Measurements from ENCODE around the gene DNAJC6. TPM values are rescaled to one million over a fixed set of nuclear protein-coding genes. Genes with fewer than 3 reads are reported as not detected.

The DNAJC6 gene
- total and polyA plus RNA-seq, 12 donors, result 0.88 to 10.5 (median 5.2) TPM

- Histone ChIP-seq H3K4me3 (peak overlapping the region; percentile 50 to 96 (median 82)), H3K27ac (peak overlapping the region; percentile 89 to 99 (median 98)), H3K36me3 (peaks cover 0 to under 1% (median 0%) of the 10 kb centered on the region in 9 donors), H3K4me1 (peaks cover 0 to 40% (median 34%) of the 10 kb centered on the region in 9 donors), H3K9me3 (no peaks in the 10 kb centered on the region), H3K27me3 (no peaks in the 10 kb centered on the region)
- no peak for TF ChIP-seq CTCF (IDR thresholded peaks at IDR 0.05)
- WGBS, 2 donors, result 1% methylated on average over 37 to 52 of the region's 52 CpGs
- peak; percentile 96 to 99 (median 98) for ATAC-seq
- intact Hi-C loops (cut with DNase I), result loop anchor here in 9 of 10 donors (1.0 to 10.0 kb wide), 12 partner anchors 22 to 355 kb away; no protein-coding TSS in a partner anchor
- peak; percentile 98 to 99 for DNase-seq
Measured at GRCh38 chr1:65419681-65420589, 110.6 kb downstream of the DNAJC6 start.

- Histone ChIP-seq H3K27ac (peak within 1 kb of the TSS; percentile 89 to 99 (median 98)), H3K4me1 (peaks cover 0 to 43% (median 35%) of the 10 kb centered on the region in 9 donors), H3K9me3 (no peaks in the 10 kb centered on the region), H3K36me3 (peaks cover 0 to 9% (median 5%) of the 10 kb centered on the region in 9 donors), H3K27me3 (no peaks in the 10 kb centered on the region), H3K4me3 (peak within 1 kb of the TSS; percentile 50 to 96 (median 82))
- no peak for DNase-seq
- WGBS, 2 donors, result 1% methylated on average over 58 to 60 of the region's 60 CpGs
- peak in 3 of 8 donors; percentile 21 to 23 (median 22) for ATAC-seq
- intact Hi-C loops (cut with DNase I), result loop anchor here in 8 of 10 donors (2.0 to 10.0 kb wide), 10 partner anchors 156 to 356 kb away; no protein-coding TSS in a partner anchor
- TF ChIP-seq CTCF (IDR thresholded peaks at IDR 0.05), result no peak
Measured at GRCh38 chr1:65420590-65421350, 111.4 kb downstream of the DNAJC6 start, which contains the start of the genes LEPR and LEPROT. Gene LEPR (plus strand): TSS chr1:65420668. CDS start chr1:65565566, 144,898 bp downstream. Gene LEPROT (plus strand): TSS chr1:65420668. CDS start chr1:65420725, 57 bp downstream.

- WGBS, 2 donors, result 4 to 5% methylated on average over 13 of the region's 13 CpGs
- Histone ChIP-seq H3K9me3 (no peaks in the 10 kb centered on the region), H3K27me3 (no peaks in the 10 kb centered on the region), H3K36me3 (peaks cover 0 to 16% (median 12%) of the 10 kb centered on the region in 9 donors), H3K4me1 (peaks cover 0 to 43% (median 35%) of the 10 kb centered on the region in 9 donors), H3K4me3 (peak overlapping the region; percentile 50 to 96 (median 82)), H3K27ac (peak overlapping the region; percentile 89 to 99 (median 98))
- no peak for ATAC-seq
- intact Hi-C loops (cut with DNase I), result loop anchor here in 8 of 10 donors (2.0 to 10.0 kb wide), 10 partner anchors 157 to 357 kb away; no protein-coding TSS in a partner anchor
- DNase-seq, result no peak
- no peak for TF ChIP-seq CTCF (IDR thresholded peaks at IDR 0.05)
Measured at GRCh38 chr1:65421351-65422025, 112.1 kb downstream of the DNAJC6 start.

Data from heart right ventricle (tissue), 16 donors.